Hepatocyte (in vitro differentiated cells): ENCODE results near the gene MAP4K1.

ENCODE experiments used
- CTCF ChIP-seq: fragments of 200-600 bp; sonication (generic); IDR thresholded peaks from 2 replicates; pipeline ENCODE4 v1.5.1; 2016; ENCODE audit warnings: antibody characterized with exemption, mild to moderate bottlenecking; ENCODE audit not compliant: poor library complexity
- EZH2 ChIP-seq: fragments of 200-600 bp; sonication (generic); IDR thresholded peaks from 2 replicates; pipeline ENCODE4 v1.6.1; 2016; ENCODE audit warnings: antibody characterized with exemption, mild to moderate bottlenecking, borderline replicate concordance
- EZH2phosphoT487 ChIP-seq: fragments of 200-600 bp; sonication (generic); IDR thresholded peaks from one replicate; pipeline ENCODE4 v1.6.1; 2018; ENCODE audit warnings: antibody characterized with exemption, mild to moderate bottlenecking, low read depth, moderate library complexity; ENCODE audit not compliant: unreplicated experiment, severe bottlenecking

- TF ChIP-seq CTCF (no peak), EZH2phosphoT487 (no peak), EZH2 (no peak)
Observed at GRCh38 chr19:38597075-38597474, 20.7 kb downstream of the MAP4K1 start.
